Keratinocyte (primary cell): ENCODE measurements around the gene C19orf25. TPM values are rescaled to one million over a fixed set of nuclear protein-coding genes. Genes with fewer than 3 reads are reported as not detected.

ENCODE experiments used
- DNase-seq: peaks from one replicate; pipeline ENCODE4 v3.0.0-alpha.2; 2011; ENCODE audit warnings: low read depth, missing footprints, low spot score
- FAIRE-seq: peaks from 2 replicates; lab custom pipeline; 2011; peaks lifted over from hg19 to GRCh38; lab: Jason Lieb, UNC
- H2AFZ ChIP-seq: 2 replicates; pipeline ENCODE4 v1.6.0; 2012; ENCODE audit warnings: low read length, control low read depth, inconsistent platforms; ENCODE audit not compliant: control insufficient read depth
- H3K27ac ChIP-seq: 2 replicates; pipeline ENCODE4 v1.5.1; 2011; ENCODE audit warnings: low read length; ENCODE audit not compliant: control insufficient read depth, insufficient read depth
- H3K27me3 ChIP-seq: 3 replicates; pipeline ENCODE4 v1.6.0; 2011; ENCODE audit warnings: low read length; ENCODE audit not compliant: control insufficient read depth, insufficient read depth; ENCODE audit errors: extremely low read depth
- H3K36me3 ChIP-seq, 2 experiments: 2 replicates in 1 of 2; 3 replicates in 1 of 2; pipeline ENCODE4 v1.5.1; 2011; ENCODE audit warnings: low read length in 2 of 2, mild to moderate bottlenecking in 1 of 2; ENCODE audit not compliant: control insufficient read depth in 2 of 2, insufficient read depth in 2 of 2; ENCODE audit errors: extremely low read depth in 1 of 2
- H3K4me1 ChIP-seq: 3 replicates; pipeline ENCODE4 v1.5.1; 2011; ENCODE audit warnings: low read length; ENCODE audit not compliant: control insufficient read depth, insufficient read depth; ENCODE audit errors: extremely low read depth
- H3K4me2 ChIP-seq: 3 replicates; pipeline ENCODE4 v1.6.0; 2011; ENCODE audit warnings: low read depth, low read length; ENCODE audit not compliant: control insufficient read depth, insufficient read depth; ENCODE audit errors: extremely low read depth
- H3K4me3 ChIP-seq, 3 experiments: fragments of 200-600 bp in 1 of 3; sonication (generic) in 1 of 3; 2 replicates in 2 of 3; 3 replicates in 1 of 3; pipeline ENCODE4 v1.5.1; 2011 to 2016; ENCODE audit warnings: low read length in 3 of 3, mild to moderate bottlenecking in 3 of 3, control low read depth in 2 of 3, inconsistent platforms in 1 of 3, low read depth in 1 of 3, mixed read lengths in 1 of 3, mixed run types in 1 of 3, moderate library complexity in 1 of 3; ENCODE audit not compliant: control insufficient read depth in 2 of 3, insufficient read depth in 2 of 3; ENCODE audit errors: extremely low read depth in 1 of 3
- H3K79me2 ChIP-seq: 2 replicates; pipeline ENCODE4 v1.6.0; 2012; ENCODE audit warnings: low read length; ENCODE audit not compliant: control insufficient read depth, insufficient read depth
- H3K9ac ChIP-seq: 3 replicates; pipeline ENCODE4 v1.6.0; 2011; ENCODE audit warnings: low read length; ENCODE audit not compliant: control insufficient read depth, insufficient read depth; ENCODE audit errors: extremely low read depth
- H3K9me1 ChIP-seq: 3 replicates; pipeline ENCODE4 v1.6.0; 2011; ENCODE audit warnings: low read length; ENCODE audit not compliant: control insufficient read depth, insufficient read depth; ENCODE audit errors: extremely low read depth
- H3K9me3 ChIP-seq: 2 replicates; pipeline ENCODE4 v1.5.1; 2012; ENCODE audit warnings: low read depth, low read length; ENCODE audit not compliant: control insufficient read depth
- H4K20me1 ChIP-seq: 3 replicates; pipeline ENCODE4 v1.6.0; 2011; ENCODE audit warnings: low read length; ENCODE audit not compliant: control insufficient read depth, insufficient read depth; ENCODE audit errors: extremely low read depth
- CTCF ChIP-seq, 3 experiments: IDR thresholded peaks in 1 of 3; conservative IDR thresholded peaks in 1 of 3; optimal IDR thresholded peaks in 1 of 3; 2 replicates in 2 of 3; 3 replicates in 1 of 3; pipeline versions ENCODE3 to v1.5.1; 2011; ENCODE audit warnings: low read length in 3 of 3, mild to moderate bottlenecking in 3 of 3, moderate library complexity in 2 of 3, control low read depth in 1 of 3, inconsistent platforms in 1 of 3; ENCODE audit not compliant: insufficient read depth in 2 of 3; ENCODE audit errors: extremely low read depth in 1 of 3
- EZH2 ChIP-seq: IDR thresholded peaks from one replicate; pipeline ENCODE4 v1.6.1; 2012; ENCODE audit warnings: inconsistent platforms, mild to moderate bottlenecking, low read length, moderate library complexity
- dilution Hi-C: fragments of 300-500 bp; cut with MboI; formaldehyde crosslinking; loops from one replicate; pipeline ENCODE4 v1.7.0; 2020; ENCODE audit warnings: low sequenced_read_pairs; ENCODE audit not compliant: extremely low pct_ligation_motif_present
- polyA plus RNA-seq, 5 experiments: library from polyadenylated mRNA; depleted of rRNA in 3 of 5; stranded (reverse) in 3 of 5; stranded (forward) in 1 of 5; unstranded in 1 of 5; fragments of >200 nt; gene quantifications; 1 replicate in 1 of 5; 2 replicates in 3 of 5; 3 replicates in 1 of 5; pipeline versions ENCODE4 v1.2.1 to v1.2.3, GENCODE V29; 2011 to 2012; ENCODE audit warnings: missing spikeins in 2 of 5, low read depth in 1 of 5, low replicate concordance in 1 of 5

C19orf25 gene
- polyA plus RNA-seq, 1 donor (not counting 4 experiments of a cell fraction or from before 2014, with no cell fraction given): 11.2 TPM

- H3K27ac ChIP-seq: no peak overlapping the region
- H3K4me3 ChIP-seq: peak overlapping the region in 2 of 3 experiments; percentile 51 to 60
- no peak overlapping the region for H3K9ac ChIP-seq
- dilution Hi-C loops: no loop called here
- no peaks in the 10 kb centered on the region for H3K9me3 ChIP-seq
- peaks cover 11% of the 10 kb centered on the region for H4K20me1 ChIP-seq
- H2AFZ ChIP-seq: no peak overlapping the region
- H3K36me3 ChIP-seq: peaks cover 5 to 6% of the 10 kb centered on the region in 2 experiments
- H3K4me1 ChIP-seq: peaks cover 9% of the 10 kb centered on the region
- TF ChIP-seq CTCF (optimal IDR thresholded peaks at IDR 0.05 in 1 of 3, IDR thresholded peaks at IDR 0.05 in 1 of 3, conservative IDR thresholded peaks at IDR 0.05 in 1 of 3; ENCODE audit: extremely low read depth in 1 of 3, insufficient read depth in 2 of 3, low read length in 3 of 3): no peak
- peak; percentile 80 for TF ChIP-seq EZH2
- no peak for FAIRE-seq
- no peak for DNase-seq
- H3K4me2 ChIP-seq: peak overlapping the region; percentile 70
- H3K9me1 ChIP-seq: peaks cover 4% of the 10 kb centered on the region
- peaks cover 47% of the 10 kb centered on the region for H3K27me3 ChIP-seq
- peaks cover 5% of the 10 kb centered on the region for H3K79me2 ChIP-seq
Observed at GRCh38 chr19:1471010-1471514, 8.0 kb downstream of the C19orf25 start.

- Histone ChIP-seq H3K9me3 (no peaks in the 10 kb centered on the region), H2AFZ (no peak overlapping the region), H3K4me3 (peak overlapping the region; percentile 48 to 60 (median 51)), H3K4me2 (peak overlapping the region; percentile 70), H3K27me3 (peaks cover 53% of the 10 kb centered on the region), H3K79me2 (no peaks in the 10 kb centered on the region), H3K4me1 (peaks cover 16% of the 10 kb centered on the region), H3K9me1 (peaks cover 4% of the 10 kb centered on the region), H3K27ac (no peak overlapping the region), H4K20me1 (peaks cover 12% of the 10 kb centered on the region), H3K9ac (no peak overlapping the region), H3K36me3 (peaks cover 2 to 5% of the 10 kb centered on the region in 2 experiments)
- dilution Hi-C loops: no loop called here
- DNase-seq (no peak), FAIRE-seq (no peak)
- TF ChIP-seq EZH2: peak; percentile 12
- no peak for TF ChIP-seq CTCF (optimal IDR thresholded peaks at IDR 0.05 in 1 of 3, IDR thresholded peaks at IDR 0.05 in 1 of 3, conservative IDR thresholded peaks at IDR 0.05 in 1 of 3; ENCODE audit: extremely low read depth in 1 of 3, insufficient read depth in 2 of 3, low read length in 3 of 3)
Observed at GRCh38 chr19:1470305-1471009, 8.6 kb downstream of the C19orf25 start.
